GM12878 (cell line): ENCODE results near the gene SH2D3A. TPM values are rescaled to one million over a fixed set of nuclear protein-coding genes. Genes with fewer than 3 reads are reported as not detected.
A peak's percentile ranks its signal among the peaks of the same experiment; 100 is the strongest.

Experiments
- CHD1 ChIP-seq: IDR thresholded peaks from 2 replicates; pipeline ENCODE4 v1.6.1; 2012; ENCODE audit warnings: low read depth, low read length, improper control_type of control experiment
- CHD2 ChIP-seq: IDR thresholded peaks from 2 replicates; pipeline ENCODE4 v1.6.1; 2011; ENCODE audit warnings: low read depth, low read length, improper control_type of control experiment, borderline replicate concordance
- CHD4 ChIP-seq: fragments of 200-600 bp; sonication (generic); IDR thresholded peaks from 2 replicates; pipeline ENCODE4 v1.6.1; 2016; ENCODE audit warnings: mild to moderate bottlenecking
- EGR1 ChIP-seq, 2 experiments: IDR thresholded peaks; 1 replicate in 1 of 2; 2 replicates in 1 of 2; pipeline ENCODE4 v1.6.1; 2011 to 2012; ENCODE audit warnings: low read depth in 2 of 2, low read length in 2 of 2, borderline replicate concordance in 1 of 2, mild to moderate bottlenecking in 1 of 2, moderate library complexity in 1 of 2
- FOXK2 ChIP-seq: fragments of 450-650 bp; IDR thresholded peaks from 2 replicates; pipeline ENCODE4 v1.6.1; 2017; ENCODE audit warnings: mild to moderate bottlenecking, moderate library complexity
- GABPA ChIP-seq: IDR thresholded peaks from 2 replicates; pipeline ENCODE4 v1.6.1; 2014; ENCODE audit warnings: antibody characterized with exemption, low read depth, mild to moderate bottlenecking, inconsistent platforms
- IKZF2 ChIP-seq, 2 experiments: fragments of 450-650 bp; IDR thresholded peaks; 2 replicates each; pipeline ENCODE4 v1.6.1; 2017; ENCODE audit warnings: mild to moderate bottlenecking in 2 of 2, moderate library complexity in 2 of 2
- MTA3 ChIP-seq: IDR thresholded peaks from 2 replicates; pipeline ENCODE4 v1.6.1; 2012; ENCODE audit warnings: low read length, inconsistent platforms, borderline replicate concordance
- NFYB ChIP-seq: IDR thresholded peaks from 2 replicates; pipeline ENCODE4 v1.6.1; 2011; ENCODE audit warnings: low read depth, mild to moderate bottlenecking, low read length, improper control_type of control experiment, moderate library complexity; ENCODE audit not compliant: insufficient read depth
- NR2C1 ChIP-seq: fragments of 450-650 bp; IDR thresholded peaks from 2 replicates; pipeline ENCODE4 v1.6.1; 2017; ENCODE audit warnings: antibody characterized with exemption, mild to moderate bottlenecking, moderate library complexity
- NRF1 ChIP-seq: conservative IDR thresholded peaks from 2 replicates; pipeline ENCODE4 v1.6.1; 2011; ENCODE audit warnings: mild to moderate bottlenecking, low read depth, low read length, improper control_type of control experiment
- polyA plus RNA-seq, 11 experiments: library from polyadenylated mRNA; depleted of rRNA in 4 of 11; unstranded in 6 of 11; stranded (reverse) in 5 of 11; fragments of >200 nt; fragmentation: Nextera tagmentation in 4 of 11; fragmentation: Illumina TruSeq in 1 of 11; extraction: Ambion mirVana in 4 of 11; extraction: Trizol in 1 of 11; gene quantifications; 1 replicate in 1 of 11; 2 replicates in 10 of 11; pipeline versions ENCODE4 v1.2.1 to v1.2.3, GENCODE V29; 2011 to 2016; ENCODE audit warnings: inconsistent platforms in 2 of 11, missing spikeins in 2 of 11, low read depth in 1 of 11
- total RNA-seq, 4 experiments: library from RNA; depleted of rRNA in 3 of 4; stranded (reverse); fragments of >200 nt in 3 of 4; fragmentation: Illumina TruSeq in 1 of 4; extraction: Trizol in 1 of 4; gene quantifications; 2 replicates each; pipeline versions ENCODE4 v1.2.1 to v1.2.3, GENCODE V29; 2013 to 2021
- TF ChIP-seq, protein P1 (sequence below): fragments of 450-650 bp; IDR thresholded peaks from 2 replicates; pipeline ENCODE4 v1.6.1; 2017; ENCODE audit warnings: low read depth, mild to moderate bottlenecking, moderate library complexity
- TF ChIP-seq, protein P2 (sequence below): fragments of 450-650 bp; IDR thresholded peaks from 2 replicates; pipeline ENCODE4 v1.6.1; 2018; ENCODE audit warnings: borderline replicate concordance, mild to moderate bottlenecking; ENCODE audit not compliant: partially characterized antibody
- TF ChIP-seq, protein P3 (sequence below): fragments of 450-650 bp; IDR thresholded peaks from 2 replicates; pipeline ENCODE4 v1.6.1; 2017; ENCODE audit warnings: antibody characterized with exemption, mild to moderate bottlenecking, moderate library complexity
- TF ChIP-seq, protein P4 (sequence below): IDR thresholded peaks from 2 replicates; pipeline ENCODE4 v1.6.1; 2011; ENCODE audit warnings: borderline replicate concordance, low read depth, mild to moderate bottlenecking, moderate library complexity, low read length; ENCODE audit not compliant: insufficient read depth, poor library complexity, severe bottlenecking
- TF ChIP-seq, protein P5 (sequence below): fragments of 450-650 bp; formaldehyde crosslinking; IDR thresholded peaks from 2 replicates; pipeline ENCODE4 v1.5.0; 2022; ENCODE audit warnings: mild to moderate bottlenecking, missing genetic modification characterization

Gene SH2D3A
- total and polyA plus RNA-seq, 10 of the 15 experiments (the other 5 are each of a cell fraction or from before 2014, with no cell fraction given), result 0.77 to 24.4 (median 9.5) TPM

DNA sequence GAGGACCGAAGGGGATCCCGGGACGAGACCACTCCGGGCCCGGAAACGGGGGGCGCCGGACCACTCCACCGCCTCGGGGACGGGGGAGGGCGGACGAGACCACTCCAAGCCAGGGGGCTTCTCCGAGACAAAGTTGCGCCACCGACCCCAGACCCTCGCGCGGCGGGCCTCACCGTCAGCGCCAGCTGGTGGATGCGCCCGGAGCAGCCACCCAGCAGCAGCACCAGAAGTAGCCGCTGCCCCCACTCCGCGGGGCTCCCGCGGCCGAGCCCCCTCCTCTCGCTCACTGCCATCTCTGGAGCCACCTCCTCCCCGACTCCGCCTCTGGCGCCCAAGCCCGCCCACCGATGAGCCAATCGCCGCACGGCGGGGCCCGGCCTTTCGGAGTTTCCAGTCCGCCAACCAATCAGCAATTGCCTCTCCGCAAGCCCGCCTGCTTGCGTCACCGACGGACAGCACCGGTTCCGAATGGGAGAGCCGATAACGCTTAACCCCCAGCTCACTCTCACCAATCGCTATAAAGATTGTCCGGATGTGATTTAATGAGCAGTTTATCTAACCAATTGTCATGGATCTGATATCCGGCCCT, 29.9 kb downstream of the SH2D3A start, which contains the start of gene GPR108 (continued):
- TF ChIP-seq, protein P1, sequence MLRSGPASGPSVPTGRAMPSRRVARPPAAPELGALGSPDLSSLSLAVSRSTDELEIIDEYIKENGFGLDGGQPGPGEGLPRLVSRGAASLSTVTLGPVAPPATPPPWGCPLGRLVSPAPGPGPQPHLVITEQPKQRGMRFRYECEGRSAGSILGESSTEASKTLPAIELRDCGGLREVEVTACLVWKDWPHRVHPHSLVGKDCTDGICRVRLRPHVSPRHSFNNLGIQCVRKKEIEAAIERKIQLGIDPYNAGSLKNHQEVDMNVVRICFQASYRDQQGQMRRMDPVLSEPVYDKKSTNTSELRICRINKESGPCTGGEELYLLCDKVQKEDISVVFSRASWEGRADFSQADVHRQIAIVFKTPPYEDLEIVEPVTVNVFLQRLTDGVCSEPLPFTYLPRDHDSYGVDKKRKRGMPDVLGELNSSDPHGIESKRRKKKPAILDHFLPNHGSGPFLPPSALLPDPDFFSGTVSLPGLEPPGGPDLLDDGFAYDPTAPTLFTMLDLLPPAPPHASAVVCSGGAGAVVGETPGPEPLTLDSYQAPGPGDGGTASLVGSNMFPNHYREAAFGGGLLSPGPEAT, result peak; percentile 99
- TF ChIP-seq, protein P2, sequence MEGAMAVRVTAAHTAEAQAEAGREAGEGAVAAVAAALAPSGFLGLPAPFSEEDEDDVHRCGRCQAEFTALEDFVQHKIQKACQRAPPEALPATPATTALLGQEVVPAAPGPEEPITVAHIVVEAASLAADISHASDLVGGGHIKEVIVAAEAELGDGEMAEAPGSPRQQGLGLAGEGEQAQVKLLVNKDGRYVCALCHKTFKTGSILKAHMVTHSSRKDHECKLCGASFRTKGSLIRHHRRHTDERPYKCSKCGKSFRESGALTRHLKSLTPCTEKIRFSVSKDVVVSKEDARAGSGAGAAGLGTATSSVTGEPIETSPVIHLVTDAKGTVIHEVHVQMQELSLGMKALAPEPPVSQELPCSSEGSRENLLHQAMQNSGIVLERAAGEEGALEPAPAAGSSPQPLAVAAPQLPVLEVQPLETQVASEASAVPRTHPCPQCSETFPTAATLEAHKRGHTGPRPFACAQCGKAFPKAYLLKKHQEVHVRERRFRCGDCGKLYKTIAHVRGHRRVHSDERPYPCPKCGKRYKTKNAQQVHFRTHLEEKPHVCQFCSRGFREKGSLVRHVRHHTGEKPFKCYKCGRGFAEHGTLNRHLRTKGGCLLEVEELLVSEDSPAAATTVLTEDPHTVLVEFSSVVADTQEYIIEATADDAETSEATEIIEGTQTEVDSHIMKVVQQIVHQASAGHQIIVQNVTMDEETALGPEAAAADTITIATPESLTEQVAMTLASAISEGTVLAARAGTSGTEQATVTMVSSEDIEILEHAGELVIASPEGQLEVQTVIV, result peak; percentile 95
- TF ChIP-seq CHD2 (peak; percentile 97), CHD4 (no peak), FOXK2 (peak; percentile 100), EGR1 (IDR thresholded peaks at IDR 0.05; ENCODE audit: borderline replicate concordance in 1 of 2, low read depth in 2 of 2, low read length in 2 of 2) (peak; percentile 20 to 42; a peak in 2 of 3 replicates), NR2C1 (peak; percentile 85), CHD1 (peak; percentile 100), MTA3 (no peak), IKZF2 (IDR thresholded peaks at IDR 0.05) (0 out of 4 replicates have a peak, but pooled peaks of 1 of the 2 experiments have one; percentile 9), NRF1 (no peak; the same call in 1 of the 2 replicates), NFYB (peak; percentile 93), GABPA (peak; percentile 82)
- TF ChIP-seq, protein P3, sequence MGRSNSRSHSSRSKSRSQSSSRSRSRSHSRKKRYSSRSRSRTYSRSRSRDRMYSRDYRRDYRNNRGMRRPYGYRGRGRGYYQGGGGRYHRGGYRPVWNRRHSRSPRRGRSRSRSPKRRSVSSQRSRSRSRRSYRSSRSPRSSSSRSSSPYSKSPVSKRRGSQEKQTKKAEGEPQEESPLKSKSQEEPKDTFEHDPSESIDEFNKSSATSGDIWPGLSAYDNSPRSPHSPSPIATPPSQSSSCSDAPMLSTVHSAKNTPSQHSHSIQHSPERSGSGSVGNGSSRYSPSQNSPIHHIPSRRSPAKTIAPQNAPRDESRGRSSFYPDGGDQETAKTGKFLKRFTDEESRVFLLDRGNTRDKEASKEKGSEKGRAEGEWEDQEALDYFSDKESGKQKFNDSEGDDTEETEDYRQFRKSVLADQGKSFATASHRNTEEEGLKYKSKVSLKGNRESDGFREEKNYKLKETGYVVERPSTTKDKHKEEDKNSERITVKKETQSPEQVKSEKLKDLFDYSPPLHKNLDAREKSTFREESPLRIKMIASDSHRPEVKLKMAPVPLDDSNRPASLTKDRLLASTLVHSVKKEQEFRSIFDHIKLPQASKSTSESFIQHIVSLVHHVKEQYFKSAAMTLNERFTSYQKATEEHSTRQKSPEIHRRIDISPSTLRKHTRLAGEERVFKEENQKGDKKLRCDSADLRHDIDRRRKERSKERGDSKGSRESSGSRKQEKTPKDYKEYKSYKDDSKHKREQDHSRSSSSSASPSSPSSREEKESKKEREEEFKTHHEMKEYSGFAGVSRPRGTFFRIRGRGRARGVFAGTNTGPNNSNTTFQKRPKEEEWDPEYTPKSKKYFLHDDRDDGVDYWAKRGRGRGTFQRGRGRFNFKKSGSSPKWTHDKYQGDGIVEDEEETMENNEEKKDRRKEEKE, result peak; percentile 97
- TF ChIP-seq, protein P4, sequence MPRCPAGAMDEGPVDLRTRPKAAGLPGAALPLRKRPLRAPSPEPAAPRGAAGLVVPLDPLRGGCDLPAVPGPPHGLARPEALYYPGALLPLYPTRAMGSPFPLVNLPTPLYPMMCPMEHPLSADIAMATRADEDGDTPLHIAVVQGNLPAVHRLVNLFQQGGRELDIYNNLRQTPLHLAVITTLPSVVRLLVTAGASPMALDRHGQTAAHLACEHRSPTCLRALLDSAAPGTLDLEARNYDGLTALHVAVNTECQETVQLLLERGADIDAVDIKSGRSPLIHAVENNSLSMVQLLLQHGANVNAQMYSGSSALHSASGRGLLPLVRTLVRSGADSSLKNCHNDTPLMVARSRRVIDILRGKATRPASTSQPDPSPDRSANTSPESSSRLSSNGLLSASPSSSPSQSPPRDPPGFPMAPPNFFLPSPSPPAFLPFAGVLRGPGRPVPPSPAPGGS, result no peak
- TF ChIP-seq, protein P5, sequence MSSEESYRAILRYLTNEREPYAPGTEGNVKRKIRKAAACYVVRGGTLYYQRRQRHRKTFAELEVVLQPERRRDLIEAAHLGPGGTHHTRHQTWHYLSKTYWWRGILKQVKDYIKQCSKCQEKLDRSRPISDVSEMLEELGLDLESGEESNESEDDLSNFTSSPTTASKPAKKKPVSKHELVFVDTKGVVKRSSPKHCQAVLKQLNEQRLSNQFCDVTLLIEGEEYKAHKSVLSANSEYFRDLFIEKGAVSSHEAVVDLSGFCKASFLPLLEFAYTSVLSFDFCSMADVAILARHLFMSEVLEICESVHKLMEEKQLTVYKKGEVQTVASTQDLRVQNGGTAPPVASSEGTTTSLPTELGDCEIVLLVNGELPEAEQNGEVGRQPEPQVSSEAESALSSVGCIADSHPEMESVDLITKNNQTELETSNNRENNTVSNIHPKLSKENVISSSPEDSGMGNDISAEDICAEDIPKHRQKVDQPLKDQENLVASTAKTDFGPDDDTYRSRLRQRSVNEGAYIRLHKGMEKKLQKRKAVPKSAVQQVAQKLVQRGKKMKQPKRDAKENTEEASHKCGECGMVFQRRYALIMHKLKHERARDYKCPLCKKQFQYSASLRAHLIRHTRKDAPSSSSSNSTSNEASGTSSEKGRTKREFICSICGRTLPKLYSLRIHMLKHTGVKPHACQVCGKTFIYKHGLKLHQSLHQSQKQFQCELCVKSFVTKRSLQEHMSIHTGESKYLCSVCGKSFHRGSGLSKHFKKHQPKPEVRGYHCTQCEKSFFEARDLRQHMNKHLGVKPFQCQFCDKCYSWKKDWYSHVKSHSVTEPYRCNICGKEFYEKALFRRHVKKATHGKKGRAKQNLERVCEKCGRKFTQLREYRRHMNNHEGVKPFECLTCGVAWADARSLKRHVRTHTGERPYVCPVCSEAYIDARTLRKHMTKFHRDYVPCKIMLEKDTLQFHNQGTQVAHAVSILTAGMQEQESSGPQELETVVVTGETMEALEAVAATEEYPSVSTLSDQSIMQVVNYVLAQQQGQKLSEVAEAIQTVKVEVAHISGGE (CRISPR knock-in tag), result peak; percentile 77
